HG02798 (cell line): ENCODE measurements around the gene MPEG1.

Source experiments
- ATAC-seq: cut with Tn5 transposase; IDR thresholded peaks from one replicate; pipeline ENCODE4 v1.9.1; 2021; ENCODE audit warnings: mild to moderate bottlenecking; ENCODE audit not compliant: unreplicated experiment, poor library complexity

MPEG1 gene

DNA sequence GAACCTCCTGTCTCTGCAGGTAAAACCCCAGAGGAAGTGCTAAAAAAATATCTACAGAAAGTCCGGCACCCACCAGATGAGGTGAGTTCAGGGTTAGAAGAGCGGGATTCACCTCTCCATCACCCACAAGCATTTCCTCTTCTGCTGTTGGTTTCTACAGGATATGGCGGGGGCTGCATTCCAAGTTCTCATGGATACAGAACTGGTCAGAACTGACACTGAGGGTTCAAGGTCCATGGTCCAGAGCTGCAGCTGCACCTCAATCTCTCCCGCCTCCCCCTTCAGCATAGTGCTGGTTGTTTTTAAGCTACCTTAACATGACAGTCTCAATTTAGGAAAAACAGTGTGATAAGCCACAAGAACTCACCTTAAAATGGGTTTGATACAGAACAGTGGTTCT lies 21.6 kb downstream of the MPEG1 start:
- ATAC-seq, result no peak

GRCh38 chr11:59189986-59190385 lies 22.7 kb downstream of the MPEG1 start:
- ATAC-seq, result no peak

DNA sequence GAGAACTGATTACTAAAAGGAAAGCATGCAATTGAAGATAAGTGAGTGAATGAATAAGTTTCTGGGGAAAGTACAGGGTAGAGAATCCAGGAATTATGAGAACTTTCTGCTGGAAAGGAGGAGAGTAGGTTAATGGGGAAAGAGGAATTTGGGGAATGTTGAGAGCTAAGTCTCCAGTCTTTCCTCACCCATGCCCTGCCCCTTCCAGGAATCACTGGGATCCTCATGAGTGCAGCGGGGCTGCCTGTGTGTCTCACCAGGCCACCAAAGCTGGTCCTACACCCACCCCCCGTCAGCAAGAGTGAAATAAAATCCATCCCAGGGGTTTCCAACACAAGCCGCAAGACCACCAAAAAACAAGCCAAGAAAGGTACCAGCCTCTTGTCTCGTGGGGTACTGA lies 23.8 kb downstream of the MPEG1 start:
- ATAC-seq, result no peak

DNA sequence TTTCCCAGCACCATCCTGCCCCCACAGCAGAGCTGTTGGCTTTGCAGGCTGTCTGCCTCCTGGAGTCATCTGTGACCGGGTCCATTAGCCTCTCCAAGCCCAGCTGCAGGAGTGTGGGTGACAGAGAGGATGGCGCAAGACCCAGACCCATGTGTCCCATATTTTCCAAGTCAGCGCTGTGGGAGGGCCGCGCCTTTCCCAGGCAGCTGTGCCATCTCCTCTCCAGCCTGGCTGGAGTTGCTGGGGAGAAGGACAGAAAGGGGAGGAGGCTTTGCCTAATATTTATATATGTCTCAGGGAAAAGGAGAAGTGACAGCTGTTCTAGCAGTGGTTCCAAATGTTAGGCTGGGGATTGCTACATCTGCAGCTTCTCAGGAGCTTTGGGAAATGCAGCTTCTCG lies 25.1 kb downstream of the MPEG1 start:
- ATAC-seq, result no peak

- no peak for ATAC-seq
Measured at GRCh38 chr11:59187035-59187434, 25.7 kb downstream of the MPEG1 start.

DNA sequence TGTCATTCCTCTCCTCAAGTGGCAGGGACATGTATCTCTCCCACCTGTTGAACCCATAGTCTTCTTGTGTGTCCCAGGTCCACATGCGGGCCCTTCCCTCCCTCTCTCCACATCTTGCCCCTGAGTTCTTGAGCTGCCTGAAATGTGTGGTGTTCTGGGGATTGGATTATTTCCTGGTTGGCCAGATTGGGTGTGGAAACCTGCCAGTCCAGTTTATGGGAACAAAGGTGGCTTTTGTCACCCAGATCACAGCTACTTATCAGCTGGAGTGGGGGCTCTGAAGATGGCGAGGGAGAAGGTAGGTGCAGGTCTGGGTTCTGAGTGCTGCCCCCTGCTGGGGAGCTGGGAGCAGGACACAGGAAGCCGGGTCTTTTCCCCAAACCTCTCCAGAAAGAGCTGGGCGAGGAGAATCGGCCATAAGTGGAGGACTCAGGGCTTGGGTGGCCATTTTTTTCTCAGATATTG lies 26.6 kb downstream of the MPEG1 start:
- ATAC-seq, result peak; percentile 79

GRCh38 chr11:59185386-59185945 lies 27.3 kb downstream of the MPEG1 start:
- ATAC-seq, result no peak

DNA sequence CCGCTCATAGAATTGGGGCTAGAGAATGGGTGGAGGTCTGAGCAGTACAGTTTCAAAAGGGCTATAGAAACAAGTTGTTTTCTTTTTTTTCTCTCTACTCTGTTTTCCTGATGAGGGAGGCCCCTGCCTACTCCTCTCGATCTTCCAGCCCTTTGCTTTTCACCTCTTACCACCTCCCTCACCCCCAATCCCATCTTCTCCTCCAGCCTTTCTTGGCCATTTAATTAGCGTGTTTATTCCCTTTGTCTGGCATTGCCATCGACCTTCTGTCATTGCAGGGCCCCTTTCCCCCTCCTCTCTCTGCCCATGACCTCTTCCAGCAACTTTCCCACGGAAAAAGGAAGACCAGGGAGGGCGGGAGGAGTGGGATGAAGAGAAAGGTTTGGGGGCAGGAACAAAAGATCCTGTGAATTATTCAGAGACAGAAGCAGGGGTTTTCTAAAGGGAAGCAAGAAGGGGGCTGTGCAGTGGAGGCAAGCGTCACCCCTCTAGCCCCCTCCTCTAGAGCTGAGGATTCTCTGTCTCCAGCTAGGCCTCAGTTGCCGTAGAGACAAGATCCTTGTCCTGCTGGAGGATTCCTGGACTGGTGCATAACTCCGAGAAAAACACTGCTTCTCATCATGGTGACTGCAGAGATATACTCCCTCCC lies 27.9 kb downstream of the MPEG1 start:
- no peak for ATAC-seq

GRCh38 chr11:59183771-59184170 lies 29.0 kb downstream of the MPEG1 start:
- no peak for ATAC-seq

DNA sequence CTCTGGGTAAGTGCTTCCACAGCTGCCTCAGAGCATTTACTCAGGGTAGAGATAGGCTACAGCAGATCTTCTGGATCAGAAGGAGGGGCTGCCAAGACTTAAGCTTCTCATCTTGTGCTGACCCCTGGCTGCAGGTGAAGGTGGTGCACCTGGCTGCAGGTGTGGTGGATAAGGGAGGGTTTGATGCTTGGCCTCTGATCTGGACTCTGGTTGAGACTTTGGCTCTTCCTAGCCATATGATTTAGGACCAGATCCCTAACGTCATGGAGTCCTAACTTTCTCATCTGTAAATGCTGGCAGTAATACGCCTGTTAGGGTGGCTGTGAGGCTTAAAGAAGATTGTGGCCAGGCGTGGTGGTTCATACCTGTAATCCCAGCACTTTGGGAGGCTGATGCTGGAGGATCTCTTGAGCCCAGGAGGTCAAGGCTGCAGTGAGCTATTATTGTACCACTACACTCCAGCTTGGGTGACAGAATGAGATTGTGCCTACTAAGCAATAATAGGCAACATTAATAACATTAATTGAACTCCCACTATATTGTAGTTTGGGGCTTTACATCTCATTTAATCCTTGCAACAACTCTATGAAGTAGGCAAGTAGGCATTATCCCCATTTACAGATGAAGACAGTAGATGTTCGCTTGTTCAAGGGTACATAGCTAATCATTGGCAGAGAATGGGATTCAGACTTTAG lies 30.1 kb downstream of the MPEG1 start:
- ATAC-seq, result no peak

GRCh38 chr11:59181746-59182456 lies 30.8 kb downstream of the MPEG1 start:
- no peak for ATAC-seq

DNA sequence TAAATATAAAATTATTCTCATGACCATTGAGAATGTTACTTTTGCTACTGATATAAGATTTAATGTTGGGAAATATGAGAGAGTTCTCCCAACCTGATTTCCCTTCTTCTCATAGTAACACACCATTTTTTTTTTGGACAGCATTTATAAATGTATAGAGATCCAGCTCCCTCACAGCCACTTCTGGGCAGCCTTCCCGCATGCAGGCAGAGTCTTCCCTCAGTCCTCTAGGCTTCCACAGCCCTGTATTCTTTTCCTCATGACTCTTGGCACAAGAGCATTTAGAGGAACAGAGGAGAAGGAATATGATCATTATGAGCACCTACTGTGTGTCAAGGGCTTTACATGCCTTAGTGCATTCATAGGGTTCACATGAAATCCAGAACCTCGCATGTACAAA lies 31.8 kb downstream of the MPEG1 start:
- no peak for ATAC-seq

- no peak for ATAC-seq
Measured at GRCh38 chr11:59180168-59180776, 32.5 kb downstream of the MPEG1 start.

DNA sequence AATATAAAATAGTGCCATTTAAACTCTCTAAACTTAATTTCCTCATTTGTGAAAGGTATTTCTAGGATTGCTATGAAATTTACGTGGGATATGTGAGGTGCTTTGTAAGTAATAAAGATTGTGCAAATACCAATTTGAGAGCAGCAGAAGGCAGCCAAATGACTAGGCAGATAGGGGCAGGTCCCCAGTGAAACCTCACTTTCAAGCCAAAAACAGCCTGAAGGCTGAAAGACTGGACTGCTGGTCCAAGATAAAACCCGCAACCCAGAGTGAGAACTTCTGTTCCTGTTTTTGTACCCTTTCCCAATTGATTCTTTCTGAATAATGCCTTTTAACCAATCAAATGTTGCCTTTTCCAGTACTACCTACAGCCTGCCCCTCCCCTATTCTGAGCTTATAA lies 33.6 kb downstream of the MPEG1 start:
- ATAC-seq, result no peak

- ATAC-seq, result no peak
Measured at GRCh38 chr11:59178402-59178801, 34.3 kb downstream of the MPEG1 start.

DNA sequence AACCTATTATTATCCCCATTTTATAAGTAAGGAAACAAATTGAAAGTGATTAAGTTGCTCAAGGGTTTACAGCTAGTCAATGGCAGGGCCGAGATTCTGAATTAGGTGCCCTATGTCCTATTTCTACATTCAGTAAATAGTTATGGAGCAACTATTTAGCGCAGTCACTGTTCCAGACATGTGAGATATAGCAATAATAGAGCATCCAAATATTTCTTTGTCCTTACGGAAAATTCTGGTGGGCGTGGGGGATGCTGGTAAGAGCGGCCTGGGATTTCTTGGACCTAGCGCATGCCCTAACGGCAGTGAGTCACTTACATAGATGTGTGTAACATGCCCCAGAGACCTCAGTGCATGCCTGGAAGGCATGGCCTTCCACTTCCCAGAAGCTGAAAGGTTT lies 36.4 kb downstream of the MPEG1 start:
- no peak for ATAC-seq

GRCh38 chr11:59175091-59175501 lies 37.6 kb downstream of the MPEG1 start:
- no peak for ATAC-seq

DNA sequence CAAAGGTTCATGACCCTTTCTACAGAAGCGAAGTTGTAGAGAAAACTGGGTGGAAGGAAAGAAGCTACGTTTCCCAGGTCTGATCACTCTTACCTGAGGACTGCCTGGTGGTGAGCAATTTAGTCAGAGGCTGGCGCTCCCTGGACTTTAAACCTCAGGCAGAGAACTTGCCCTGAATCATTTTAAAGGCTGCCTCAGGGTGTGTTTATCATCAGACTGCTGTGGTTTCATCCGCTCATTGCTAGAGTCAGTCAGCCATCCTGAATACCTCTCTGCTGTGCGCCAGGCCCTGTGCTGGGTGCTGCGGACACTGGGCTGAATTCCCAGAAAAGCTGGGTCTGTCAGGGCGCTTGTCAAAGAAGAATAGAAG lies 38.1 kb downstream of the MPEG1 start:
- no peak for ATAC-seq

- no peak for ATAC-seq
Measured at GRCh38 chr11:59173964-59174663, 38.6 kb downstream of the MPEG1 start.
